Testis (tissue), 2 donors: ENCODE results near the gene ZFPM1.

Experiments used
- POLR2A ChIP-seq: fragments of 450-650 bp; IDR thresholded peaks from one replicate; pipeline ENCODE4 v1.6.1; 2017; ENCODE audit warnings: antibody characterized with exemption, mild to moderate bottlenecking, moderate library complexity
- TF ChIP-seq, protein P1 (sequence below), 3 experiments: fragments of 450-650 bp in 2 of 3; fragments of 200-600 bp in 1 of 3; sonication (generic) in 1 of 3; IDR thresholded peaks; one replicate each; pipeline ENCODE4 v1.5.1; 2016 to 2019; ENCODE audit warnings: antibody characterized with exemption in 3 of 3, mild to moderate bottlenecking in 2 of 3, moderate library complexity in 1 of 3

DNA sequence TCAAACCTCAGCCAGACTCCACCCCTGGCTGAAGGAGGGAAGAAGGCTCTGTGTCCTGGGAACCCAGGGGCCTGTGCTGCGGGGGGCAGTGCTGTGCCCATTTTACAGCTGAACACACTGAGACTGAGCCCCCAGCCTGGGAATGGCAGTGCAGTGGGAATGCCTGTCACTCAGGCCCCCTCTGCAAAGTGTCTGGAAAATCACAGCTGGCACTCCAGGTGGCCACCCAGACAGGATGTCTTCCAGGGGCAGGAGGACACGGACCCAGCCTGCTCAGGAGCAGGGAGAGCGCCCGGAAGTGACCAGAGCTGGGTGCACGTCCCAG lies 37.7 kb upstream of the ZFPM1 start:
- TF ChIP-seq, protein P1, sequence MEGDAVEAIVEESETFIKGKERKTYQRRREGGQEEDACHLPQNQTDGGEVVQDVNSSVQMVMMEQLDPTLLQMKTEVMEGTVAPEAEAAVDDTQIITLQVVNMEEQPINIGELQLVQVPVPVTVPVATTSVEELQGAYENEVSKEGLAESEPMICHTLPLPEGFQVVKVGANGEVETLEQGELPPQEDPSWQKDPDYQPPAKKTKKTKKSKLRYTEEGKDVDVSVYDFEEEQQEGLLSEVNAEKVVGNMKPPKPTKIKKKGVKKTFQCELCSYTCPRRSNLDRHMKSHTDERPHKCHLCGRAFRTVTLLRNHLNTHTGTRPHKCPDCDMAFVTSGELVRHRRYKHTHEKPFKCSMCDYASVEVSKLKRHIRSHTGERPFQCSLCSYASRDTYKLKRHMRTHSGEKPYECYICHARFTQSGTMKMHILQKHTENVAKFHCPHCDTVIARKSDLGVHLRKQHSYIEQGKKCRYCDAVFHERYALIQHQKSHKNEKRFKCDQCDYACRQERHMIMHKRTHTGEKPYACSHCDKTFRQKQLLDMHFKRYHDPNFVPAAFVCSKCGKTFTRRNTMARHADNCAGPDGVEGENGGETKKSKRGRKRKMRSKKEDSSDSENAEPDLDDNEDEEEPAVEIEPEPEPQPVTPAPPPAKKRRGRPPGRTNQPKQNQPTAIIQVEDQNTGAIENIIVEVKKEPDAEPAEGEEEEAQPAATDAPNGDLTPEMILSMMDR (IDR thresholded peaks at IDR 0.05): no peak
- no peak for TF ChIP-seq POLR2A
